Tibial artery (tissue), 4 donors: ENCODE results near the gene UNK.

Experiments
- DNase-seq, 2 donors: peaks; one replicate each; pipeline ENCODE4 v3.0.0-alpha.2; 2019
- H3K27ac ChIP-seq, 2 donors: fragments of 200-600 bp; sonication (generic) in 1 of 2; 1 replicate in 1 of 2; 2 replicates in 1 of 2; pipeline ENCODE4 v1.5.1; 2018 to 2019; ENCODE audit warnings: mild to moderate bottlenecking in 1 of 2
- H3K27me3 ChIP-seq, 2 donors: fragments of 200-600 bp; sonication (generic) in 1 of 2; one replicate each; pipeline versions ENCODE4 v1.5.1 to v1.6.0; 2016 to 2019
- H3K36me3 ChIP-seq, 3 donors: fragments of 200-600 bp; sonication (generic) in 2 of 3; one replicate each; pipeline ENCODE4 v1.5.1; 2016 to 2019; ENCODE audit warnings: mild to moderate bottlenecking in 2 of 3
- H3K4me1 ChIP-seq, 4 donors: fragments of 200-600 bp; sonication (generic) in 2 of 4; 1 replicate in 3 of 4; 2 replicates in 1 of 4; pipeline ENCODE4 v1.5.1; 2016 to 2019
- H3K4me3 ChIP-seq, 2 donors: fragments of 200-600 bp; sonication (generic) in 1 of 2; 1 replicate in 1 of 2; 2 replicates in 1 of 2; pipeline ENCODE4 v1.5.1; 2018 to 2019; ENCODE audit warnings: mild to moderate bottlenecking in 2 of 2
- H3K9me3 ChIP-seq, 3 donors: fragments of 200-600 bp; sonication (generic) in 1 of 3; one replicate each; pipeline ENCODE4 v1.5.1; 2016 to 2019
- intact Hi-C: fragments of 100-400 bp; cut with DNase I; formaldehyde crosslinking; loops from one replicate; pipeline ENCODE4 v1.15.0; 2023; ENCODE audit warnings: low total_unique reads
- TF ChIP-seq, protein P1 (sequence below), 2 experiments: fragments of 200-600 bp in 1 of 2; fragments of 450-650 bp in 1 of 2; IDR thresholded peaks; one replicate each; pipeline ENCODE4 v1.5.1; 2017 to 2019; ENCODE audit warnings: antibody characterized with exemption in 2 of 2, mild to moderate bottlenecking in 1 of 2, moderate library complexity in 1 of 2

Gene UNK

DNA sequence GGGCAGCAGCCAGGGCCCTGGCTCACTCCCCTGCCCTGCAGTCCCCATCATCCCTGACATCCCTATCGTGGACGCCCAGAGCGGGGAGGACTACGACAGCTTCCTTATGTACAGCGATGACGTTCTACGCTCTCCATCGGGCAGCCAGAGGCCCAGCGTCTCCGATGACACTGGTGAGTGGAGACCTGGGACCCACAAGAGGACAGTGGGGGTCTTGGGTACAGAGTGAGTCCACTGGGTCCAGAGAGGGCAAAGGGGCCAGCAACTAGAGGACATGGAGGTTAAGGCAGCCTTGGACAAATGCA, 32.2 kb upstream of the UNK start:
- H3K36me3 ChIP-seq, result peaks cover 0 to 78% (median under 1%) of the 10 kb centered on the region in 3 donors
- DNase-seq, result no peak
- no peak overlapping the region for H3K27ac ChIP-seq
- H3K4me1 ChIP-seq, result peaks cover 0 to 31% (median 22%) of the 10 kb centered on the region in 4 donors
- H3K9me3 ChIP-seq, result no peaks in the 10 kb centered on the region
- TF ChIP-seq, protein P1, sequence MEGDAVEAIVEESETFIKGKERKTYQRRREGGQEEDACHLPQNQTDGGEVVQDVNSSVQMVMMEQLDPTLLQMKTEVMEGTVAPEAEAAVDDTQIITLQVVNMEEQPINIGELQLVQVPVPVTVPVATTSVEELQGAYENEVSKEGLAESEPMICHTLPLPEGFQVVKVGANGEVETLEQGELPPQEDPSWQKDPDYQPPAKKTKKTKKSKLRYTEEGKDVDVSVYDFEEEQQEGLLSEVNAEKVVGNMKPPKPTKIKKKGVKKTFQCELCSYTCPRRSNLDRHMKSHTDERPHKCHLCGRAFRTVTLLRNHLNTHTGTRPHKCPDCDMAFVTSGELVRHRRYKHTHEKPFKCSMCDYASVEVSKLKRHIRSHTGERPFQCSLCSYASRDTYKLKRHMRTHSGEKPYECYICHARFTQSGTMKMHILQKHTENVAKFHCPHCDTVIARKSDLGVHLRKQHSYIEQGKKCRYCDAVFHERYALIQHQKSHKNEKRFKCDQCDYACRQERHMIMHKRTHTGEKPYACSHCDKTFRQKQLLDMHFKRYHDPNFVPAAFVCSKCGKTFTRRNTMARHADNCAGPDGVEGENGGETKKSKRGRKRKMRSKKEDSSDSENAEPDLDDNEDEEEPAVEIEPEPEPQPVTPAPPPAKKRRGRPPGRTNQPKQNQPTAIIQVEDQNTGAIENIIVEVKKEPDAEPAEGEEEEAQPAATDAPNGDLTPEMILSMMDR (IDR thresholded peaks at IDR 0.05), result no peak
- H3K27me3 ChIP-seq, result no peaks in the 10 kb centered on the region
- no peak overlapping the region for H3K4me3 ChIP-seq
- intact Hi-C loops, result loop anchor here (5.0 kb wide), 1 partner anchor 80 kb away; no protein-coding TSS in a partner anchor

DNA sequence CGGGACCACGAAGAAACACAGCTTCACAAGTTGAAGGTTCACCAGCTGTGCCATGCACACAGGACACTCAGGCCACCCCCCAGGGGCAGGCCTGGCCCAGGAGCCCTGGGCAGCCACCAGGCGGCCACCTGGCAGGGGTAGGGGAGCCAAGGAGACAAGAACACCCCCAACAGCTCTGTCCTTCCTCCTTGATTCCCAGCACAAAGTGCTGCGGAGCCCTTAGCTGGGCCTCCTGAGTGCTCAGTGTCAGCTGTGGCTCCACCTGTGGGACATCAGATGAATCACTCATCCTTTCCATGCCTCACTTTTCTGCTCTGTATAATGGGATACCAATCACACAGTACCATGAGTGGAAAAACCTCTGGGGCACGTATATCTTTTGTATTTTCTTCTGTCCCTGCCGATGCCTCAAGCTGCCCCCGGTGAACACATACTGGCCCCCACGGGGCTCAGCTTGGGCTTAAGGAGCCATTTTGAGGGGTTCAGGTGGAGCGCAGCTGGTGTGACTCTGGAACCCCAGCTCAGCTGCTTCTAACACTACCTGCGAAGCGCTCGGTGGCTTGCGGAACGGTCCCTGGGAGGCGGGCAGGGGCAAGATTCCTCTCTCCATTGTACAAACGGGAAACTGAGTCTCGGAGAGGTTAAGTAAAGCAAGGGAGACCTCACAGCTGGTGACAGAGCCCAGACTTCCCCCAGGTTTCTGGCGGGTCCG, 31.6 kb upstream of the UNK start:
- Histone ChIP-seq H3K27me3 (no peaks in the 10 kb centered on the region), H3K27ac (peak overlapping the region in 1 of 2 donors; percentile 47), H3K4me3 (peak overlapping the region; percentile 46 to 47), H3K9me3 (no peaks in the 10 kb centered on the region), H3K36me3 (peaks cover 0 to 84% (median 6%) of the 10 kb centered on the region in 3 donors), H3K4me1 (peaks cover 0 to 28% (median 19%) of the 10 kb centered on the region in 4 donors)
- TF ChIP-seq, protein P1 (IDR thresholded peaks at IDR 0.05), result no peak
- no peak for DNase-seq
- intact Hi-C loops, result loop anchor here (5.0 kb wide), 1 partner anchor 81 kb away; no protein-coding TSS in a partner anchor

DNA sequence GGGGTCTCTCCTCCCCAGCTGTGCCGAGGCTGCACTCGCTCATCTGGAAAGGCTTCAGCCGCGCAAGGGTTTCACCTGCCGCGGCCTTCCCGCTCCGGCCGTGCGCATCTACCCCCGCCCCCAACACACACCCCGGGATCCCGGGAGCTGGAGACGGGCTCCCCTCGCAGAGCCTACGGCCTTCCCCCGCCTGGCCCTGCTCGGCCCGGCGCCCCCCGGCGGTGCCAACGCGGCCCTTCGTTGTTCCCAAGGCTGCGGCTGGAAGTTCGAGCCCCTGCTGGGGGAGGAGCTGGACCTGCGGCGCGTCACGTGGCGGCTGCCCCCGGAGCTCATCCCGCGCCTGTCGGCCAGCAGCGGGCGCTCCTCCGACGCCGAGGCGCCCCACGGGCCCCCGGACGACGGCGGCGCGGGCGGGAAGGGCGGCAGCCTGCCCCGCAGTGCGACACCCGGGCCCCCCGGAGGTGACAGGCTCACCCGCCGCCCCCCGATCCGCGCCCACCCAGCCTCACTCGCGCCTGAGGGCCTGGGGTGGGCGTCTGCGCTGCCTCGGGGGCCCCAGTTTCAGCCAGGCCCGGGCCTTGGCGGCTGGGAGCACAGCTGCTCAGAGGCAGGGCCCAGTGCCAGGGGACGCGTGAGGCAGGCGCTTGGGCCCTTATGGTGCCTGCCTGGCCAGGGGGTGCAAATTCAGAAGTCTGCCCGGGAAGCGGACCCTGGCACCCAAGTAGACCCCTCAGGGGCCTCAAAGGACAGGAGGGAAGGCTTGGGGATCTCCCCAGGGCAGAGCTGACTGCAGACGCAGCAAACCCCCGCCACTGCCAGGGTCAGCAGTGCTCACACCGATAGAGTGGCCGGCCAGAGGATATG, 30.9 kb upstream of the UNK start:
- peaks cover 0 to 28% (median 19%) of the 10 kb centered on the region in 4 donors for H3K4me1 ChIP-seq
- H3K4me3 ChIP-seq, result peak overlapping the region; percentile 46 to 47
- H3K9me3 ChIP-seq, result no peaks in the 10 kb centered on the region
- H3K36me3 ChIP-seq, result peaks cover 0 to 92% (median 10%) of the 10 kb centered on the region in 3 donors
- H3K27ac ChIP-seq, result peak overlapping the region; percentile 39 to 47
- H3K27me3 ChIP-seq, result no peaks in the 10 kb centered on the region
- intact Hi-C loops, result loop anchor here (5.0 kb wide), 1 partner anchor 81 kb away; no protein-coding TSS in a partner anchor
- peak in 1 of 2 donors; percentile 83 for DNase-seq
- TF ChIP-seq, protein P1 (IDR thresholded peaks at IDR 0.05), result peak; percentile 46 to 53

DNA sequence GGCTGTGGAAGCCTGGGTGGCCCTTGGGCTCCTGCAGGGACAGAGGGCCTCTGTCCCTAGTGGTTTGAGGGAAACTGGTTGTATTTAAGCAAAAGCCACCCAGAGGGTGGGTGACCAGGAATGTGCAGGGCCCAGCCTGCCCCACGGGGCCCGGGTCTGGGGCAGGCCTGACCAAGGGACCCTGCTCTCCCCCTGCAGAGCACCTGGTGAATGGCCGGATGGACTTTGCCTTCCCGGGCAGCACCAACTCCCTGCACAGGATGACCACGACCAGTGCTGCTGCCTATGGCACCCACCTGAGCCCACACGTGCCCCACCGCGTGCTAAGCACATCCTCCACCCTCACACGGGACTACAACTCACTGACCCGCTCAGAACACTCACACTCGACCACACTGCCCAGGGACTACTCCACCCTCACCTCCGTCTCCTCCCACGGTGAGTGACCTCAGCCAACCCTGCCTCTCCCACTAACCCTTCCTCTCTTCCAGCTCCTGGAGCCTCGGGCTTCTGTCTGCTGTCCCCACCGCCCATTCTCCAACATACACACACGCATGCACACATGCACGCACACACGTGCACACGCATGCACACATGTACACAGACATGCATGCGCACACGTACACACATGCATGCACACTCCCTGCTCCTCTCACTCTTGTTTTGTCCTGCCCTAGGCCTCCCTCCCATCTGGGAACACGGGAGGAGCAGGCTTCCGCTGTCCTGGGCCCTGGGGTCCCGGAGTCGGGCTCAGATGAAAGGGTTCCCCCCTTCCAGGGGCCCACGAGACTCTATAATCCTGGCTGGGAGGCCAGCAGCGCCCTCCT, 30.0 kb upstream of the UNK start:
- Histone ChIP-seq H3K4me3 (peak overlapping the region; percentile 46 to 47), H3K9me3 (no peaks in the 10 kb centered on the region), H3K36me3 (peaks cover 0 to 100% (median 10%) of the 10 kb centered on the region in 3 donors), H3K27me3 (no peaks in the 10 kb centered on the region), H3K27ac (peak overlapping the region in 1 of 2 donors; percentile 47), H3K4me1 (peaks cover 0 to 25% (median 19%) of the 10 kb centered on the region in 4 donors)
- TF ChIP-seq, protein P1 (IDR thresholded peaks at IDR 0.05), result no peak
- intact Hi-C loops, result loop anchor here (5.0 kb wide), 1 partner anchor 82 kb away; no protein-coding TSS in a partner anchor
- DNase-seq, result no peak
